ENCODE data around the gene TMEM254.

The TMEM254 gene

GRCh38 chr10:80100861-80101695 is 22.6 kb downstream of the TMEM254 start:
- no peaks in the 10 kb centered on the region for H3K27me3 ChIP-seq (ENCODE audit: insufficient read depth, low read depth)
- H3K4me3 ChIP-seq (IDR thresholded peaks at IDR 0.05; ENCODE audit: insufficient read depth, low read depth, low read length), result no peak overlapping the region
- H3K4me1 ChIP-seq (ENCODE audit: low read depth, poor library complexity, severe bottlenecking), result no peaks in the 10 kb centered on the region
- H3K27ac ChIP-seq, result no peak overlapping the region
- no peaks in the 10 kb centered on the region for H3K36me3 ChIP-seq (ENCODE audit: insufficient read depth)
- H4K20me1 ChIP-seq (ENCODE audit: insufficient read depth), result no peaks in the 10 kb centered on the region
- no peak overlapping the region for H3K9ac ChIP-seq
- no peak overlapping the region for H3K4me2 ChIP-seq
- TF ChIP-seq, protein P1, sequence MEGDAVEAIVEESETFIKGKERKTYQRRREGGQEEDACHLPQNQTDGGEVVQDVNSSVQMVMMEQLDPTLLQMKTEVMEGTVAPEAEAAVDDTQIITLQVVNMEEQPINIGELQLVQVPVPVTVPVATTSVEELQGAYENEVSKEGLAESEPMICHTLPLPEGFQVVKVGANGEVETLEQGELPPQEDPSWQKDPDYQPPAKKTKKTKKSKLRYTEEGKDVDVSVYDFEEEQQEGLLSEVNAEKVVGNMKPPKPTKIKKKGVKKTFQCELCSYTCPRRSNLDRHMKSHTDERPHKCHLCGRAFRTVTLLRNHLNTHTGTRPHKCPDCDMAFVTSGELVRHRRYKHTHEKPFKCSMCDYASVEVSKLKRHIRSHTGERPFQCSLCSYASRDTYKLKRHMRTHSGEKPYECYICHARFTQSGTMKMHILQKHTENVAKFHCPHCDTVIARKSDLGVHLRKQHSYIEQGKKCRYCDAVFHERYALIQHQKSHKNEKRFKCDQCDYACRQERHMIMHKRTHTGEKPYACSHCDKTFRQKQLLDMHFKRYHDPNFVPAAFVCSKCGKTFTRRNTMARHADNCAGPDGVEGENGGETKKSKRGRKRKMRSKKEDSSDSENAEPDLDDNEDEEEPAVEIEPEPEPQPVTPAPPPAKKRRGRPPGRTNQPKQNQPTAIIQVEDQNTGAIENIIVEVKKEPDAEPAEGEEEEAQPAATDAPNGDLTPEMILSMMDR (conservative IDR thresholded peaks at IDR 0.05; ENCODE audit: low read depth, low read length), result no peak
- no peaks in the 10 kb centered on the region for H3K79me2 ChIP-seq (ENCODE audit: insufficient read depth, low read depth)
- H2AFZ ChIP-seq (ENCODE audit: low read depth), result no peak overlapping the region

GRCh38 chr10:80104066-80104926 is 25.8 kb downstream of the TMEM254 start:
- Histone ChIP-seq H3K4me3 (IDR thresholded peaks at IDR 0.05; ENCODE audit: insufficient read depth, low read depth, low read length) (no peak overlapping the region), H2AFZ (ENCODE audit: low read depth) (no peak overlapping the region), H3K4me1 (ENCODE audit: low read depth, poor library complexity, severe bottlenecking) (no peaks in the 10 kb centered on the region), H3K9ac (no peak overlapping the region), H3K4me2 (no peak overlapping the region), H3K79me2 (ENCODE audit: insufficient read depth, low read depth) (no peaks in the 10 kb centered on the region), H4K20me1 (ENCODE audit: insufficient read depth) (no peaks in the 10 kb centered on the region), H3K27me3 (ENCODE audit: insufficient read depth, low read depth) (no peaks in the 10 kb centered on the region), H3K27ac (no peak overlapping the region), H3K36me3 (ENCODE audit: insufficient read depth) (no peaks in the 10 kb centered on the region)
- TF ChIP-seq, protein P1 (conservative IDR thresholded peaks at IDR 0.05; ENCODE audit: low read depth, low read length), result no peak

- Histone ChIP-seq H3K4me1 (ENCODE audit: low read depth, poor library complexity, severe bottlenecking) (no peaks in the 10 kb centered on the region), H2AFZ (ENCODE audit: low read depth) (no peak overlapping the region), H3K27ac (no peak overlapping the region), H4K20me1 (ENCODE audit: insufficient read depth) (no peaks in the 10 kb centered on the region), H3K79me2 (ENCODE audit: insufficient read depth, low read depth) (no peaks in the 10 kb centered on the region), H3K27me3 (ENCODE audit: insufficient read depth, low read depth) (no peaks in the 10 kb centered on the region), H3K4me2 (no peak overlapping the region), H3K36me3 (ENCODE audit: insufficient read depth) (no peaks in the 10 kb centered on the region), H3K4me3 (IDR thresholded peaks at IDR 0.05; ENCODE audit: insufficient read depth, low read depth, low read length) (no peak overlapping the region), H3K9ac (no peak overlapping the region)
- TF ChIP-seq, protein P1 (conservative IDR thresholded peaks at IDR 0.05; ENCODE audit: low read depth, low read length), result no peak
Observed at GRCh38 chr10:80108576-80109239, 30.2 kb downstream of the TMEM254 start.

- TF ChIP-seq, protein P1 (conservative IDR thresholded peaks at IDR 0.05; ENCODE audit: low read depth, low read length), result no peak
- H3K9ac ChIP-seq, result no peak overlapping the region
- H3K4me1 ChIP-seq (ENCODE audit: low read depth, poor library complexity, severe bottlenecking), result no peaks in the 10 kb centered on the region
- H3K27me3 ChIP-seq (ENCODE audit: insufficient read depth, low read depth), result no peaks in the 10 kb centered on the region
- no peak overlapping the region for H3K4me3 ChIP-seq (IDR thresholded peaks at IDR 0.05; ENCODE audit: insufficient read depth, low read depth, low read length)
- no peak overlapping the region for H3K27ac ChIP-seq
- no peaks in the 10 kb centered on the region for H4K20me1 ChIP-seq (ENCODE audit: insufficient read depth)
- no peak overlapping the region for H3K4me2 ChIP-seq
- no peaks in the 10 kb centered on the region for H3K79me2 ChIP-seq (ENCODE audit: insufficient read depth, low read depth)
- H3K36me3 ChIP-seq (ENCODE audit: insufficient read depth), result no peaks in the 10 kb centered on the region
- H2AFZ ChIP-seq (ENCODE audit: low read depth), result no peak overlapping the region; the same call in 1 of the 2 replicates
Observed at GRCh38 chr10:80110986-80111385, 32.5 kb downstream of the TMEM254 start.
